ENCODE data around the gene CILP2. TPM values are rescaled to one million over a fixed set of nuclear protein-coding genes. Genes with fewer than 3 reads are reported as not detected.
A peak's percentile ranks its signal among the peaks of the same experiment; 100 is the strongest.

CILP2 gene
- total and polyA plus RNA-seq, 9 of the 15 experiments (the other 6 are each of a cell fraction or from before 2014, with no cell fraction given), result 0.04 to 0.35 (median 0.05) TPM; not detected in 2

- no peak for TF ChIP-seq USF2 (CRISPR knock-in tag; IDR thresholded peaks at IDR 0.05)
- TF ChIP-seq BCL6 (CRISPR knock-in tag; IDR thresholded peaks at IDR 0.05), result no peak
- no peak for TF ChIP-seq EP300 (IDR thresholded peaks at IDR 0.05; ENCODE audit: low read length)
- no peak for TF ChIP-seq ZNF778 (CRISPR knock-in tag; IDR thresholded peaks at IDR 0.05)
- TF ChIP-seq ETS1 (conservative IDR thresholded peaks at IDR 0.05; ENCODE audit: control insufficient read depth, low read depth, low read length), result no peak
- no peak for TF ChIP-seq KDM2B (CRISPR knock-in tag; IDR thresholded peaks at IDR 0.05)
- TF ChIP-seq FOXA3 (CRISPR knock-in tag; conservative IDR thresholded peaks at IDR 0.05 in 1 of 2, IDR thresholded peaks at IDR 0.05 in 1 of 2), result 0 out of 4 replicates have a peak, but pooled peaks of 1 of the 2 experiments have one; percentile 42
- no peak for TF ChIP-seq SRSF3 (IDR thresholded peaks at IDR 0.05; ENCODE audit: insufficient read depth, low read length)
- no peak for TF ChIP-seq ZNF274 (IDR thresholded peaks at IDR 0.05; ENCODE audit: borderline replicate concordance, low read depth, low read length)
- peak; percentile 30; the same call in 1 of the 2 replicates for TF ChIP-seq STAG1 (CRISPR knock-in tag; IDR thresholded peaks at IDR 0.05; ENCODE audit: borderline replicate concordance)
- no peak for TF ChIP-seq NFIC (IDR thresholded peaks at IDR 0.05)
- no peak for TF ChIP-seq ZNF408 (CRISPR knock-in tag; IDR thresholded peaks at IDR 0.05; ENCODE audit: low read depth)
- no peak for TF ChIP-seq TFAP4 (CRISPR knock-in tag; IDR thresholded peaks at IDR 0.05; ENCODE audit: borderline replicate concordance)
- TF ChIP-seq GTF2A2 (tag; IDR thresholded peaks at IDR 0.05), result no peak
- TF ChIP-seq FOXA1 (IDR thresholded peaks at IDR 0.05; ENCODE audit: borderline replicate concordance), result no peak
- TF ChIP-seq LCOR (CRISPR knock-in tag; IDR thresholded peaks at IDR 0.05), result no peak
- TF ChIP-seq GABPB1 (CRISPR knock-in tag; IDR thresholded peaks at IDR 0.05), result 0 out of 2 replicates have a peak, but pooled peaks have one; percentile 28
- no peak for TF ChIP-seq POLR2AphosphoS5 (IDR thresholded peaks at IDR 0.05; ENCODE audit: control insufficient read depth, insufficient read depth, low read depth, low read length)
- TF ChIP-seq ZNF23 (CRISPR knock-in tag; IDR thresholded peaks at IDR 0.05), result no peak
- TF ChIP-seq DACH1 (IDR thresholded peaks at IDR 0.05; ENCODE audit: partially characterized antibody), result no peak
- TF ChIP-seq PREB (CRISPR knock-in tag; IDR thresholded peaks at IDR 0.05), result no peak
- no peak for TF ChIP-seq CXXC5 (CRISPR knock-in tag; IDR thresholded peaks at IDR 0.05)
- no peak for TF ChIP-seq CBX3 (IDR thresholded peaks at IDR 0.05; ENCODE audit: borderline replicate concordance in 1 of 2, low read length in 2 of 2)
- no peak for TF ChIP-seq ZC3H8 (IDR thresholded peaks at IDR 0.05)
- TF ChIP-seq ZNF384 (IDR thresholded peaks at IDR 0.05; ENCODE audit: low read depth, low read length), result peak; percentile 70
- no peak for TF ChIP-seq DIDO1 (tag; IDR thresholded peaks at IDR 0.05; ENCODE audit: low read depth)
These were observed 47.7 kb upstream of the CILP2 start (continued) for GRCh38 chr19:19490214-19490968.

All from K562 (cell line).